GM19238 (cell line): ENCODE data around the gene TMEM232.

Experiments
- DNase-seq: peaks from one replicate; pipeline ENCODE4 v3.0.0; 2011; ENCODE audit warnings: low spot score; ENCODE audit not compliant: insufficient read length

Gene TMEM232

GRCh38 chr5:110517396-110517795 lies 209.1 kb downstream of the TMEM232 start:
- no peak for DNase-seq

- DNase-seq = no peak
Measured at GRCh38 chr5:110514030-110514429, 212.4 kb downstream of the TMEM232 start.

GRCh38 chr5:110512266-110512665 lies 214.2 kb downstream of the TMEM232 start:
- no peak for DNase-seq

- no peak for DNase-seq
Measured at GRCh38 chr5:110510146-110510545, 216.3 kb downstream of the TMEM232 start.

GRCh38 chr5:110507972-110508371 lies 218.5 kb downstream of the TMEM232 start:
- no peak for DNase-seq

GRCh38 chr5:110506378-110506777 lies 220.1 kb downstream of the TMEM232 start:
- no peak for DNase-seq

- no peak for DNase-seq
Measured at GRCh38 chr5:110496276-110496675, 230.2 kb downstream of the TMEM232 start.

GRCh38 chr5:110492446-110492845 lies 234.0 kb downstream of the TMEM232 start:
- DNase-seq = no peak

- DNase-seq = no peak
Measured at GRCh38 chr5:110478895-110479294, 247.6 kb downstream of the TMEM232 start.

- DNase-seq = no peak
Measured at GRCh38 chr5:110477911-110478310, 248.6 kb downstream of the TMEM232 start.

GRCh38 chr5:110476164-110476563 lies 250.3 kb downstream of the TMEM232 start:
- DNase-seq = no peak

- no peak for DNase-seq
Measured at GRCh38 chr5:110475529-110475928, 250.9 kb downstream of the TMEM232 start.

GRCh38 chr5:110469486-110469885 lies 257.0 kb downstream of the TMEM232 start:
- DNase-seq = no peak

- no peak for DNase-seq
Measured at GRCh38 chr5:110463106-110463505, 263.4 kb downstream of the TMEM232 start.

GRCh38 chr5:110460837-110461236 lies 265.6 kb downstream of the TMEM232 start:
- DNase-seq = no peak

GRCh38 chr5:110458313-110458712 lies 268.2 kb downstream of the TMEM232 start:
- no peak for DNase-seq

- no peak for DNase-seq
Measured at GRCh38 chr5:110442856-110443255, 283.6 kb downstream of the TMEM232 start.

- DNase-seq = no peak
Measured at GRCh38 chr5:110441035-110441434, 285.4 kb downstream of the TMEM232 start.

- no peak for DNase-seq
Measured at GRCh38 chr5:110440058-110440457, 286.4 kb downstream of the TMEM232 start.

- no peak for DNase-seq
Measured at GRCh38 chr5:110439296-110439695, 287.2 kb downstream of the TMEM232 start.

GRCh38 chr5:110435207-110435606 lies 291.3 kb downstream of the TMEM232 start:
- no peak for DNase-seq

- no peak for DNase-seq
Measured at GRCh38 chr5:110431603-110432002, 294.9 kb downstream of the TMEM232 start.

GRCh38 chr5:110414360-110414759 lies 312.1 kb downstream of the TMEM232 start:
- no peak for DNase-seq

GRCh38 chr5:110413856-110414255 lies 312.6 kb downstream of the TMEM232 start:
- DNase-seq = no peak
